PC-3 (cell line): ENCODE results near the gene KRT7. TPM values are rescaled to one million over a fixed set of nuclear protein-coding genes. Genes with fewer than 3 reads are reported as not detected.
A peak's percentile ranks its signal among the peaks of the same experiment; 100 is the strongest.

Experiments
- ATAC-seq: fragments of 200-7000 bp; cut with Tn5 transposase; 2 replicates; pipeline ENCODE4 v1.9.1; 2020; ENCODE audit warnings: mild to moderate bottlenecking, moderate library complexity
- BruUV-seq: library from RNA; stranded (reverse); fragments of 400-500 nt; replicated peaks from 2 replicates; lab custom pipeline; 2021; lab: Mats Ljungman, UMichigan
- CTCF ChIA-PET: fragments of 300-600 bp; sonication (Branson Sonifier 250); formaldehyde crosslinking; loops from one replicate; lab custom pipeline; 2022; ENCODE audit warnings: antibody characterized with exemption; lab: Charles Lee
- POLR2A ChIA-PET: fragments of 300-600 bp; sonication (Branson Sonifier 250); formaldehyde crosslinking; loops from one replicate; lab custom pipeline; 2022; ENCODE audit warnings: antibody characterized with exemption; ENCODE audit not compliant: unreplicated experiment; lab: Charles Lee
- DNase-seq: peaks from one replicate; pipeline ENCODE4 v3.0.0-alpha.2; 2015
- H2AFZ ChIP-seq: fragments of 300-600 bp; sonication (generic); 2 replicates; pipeline ENCODE4 v1.6.0; 2016; ENCODE audit warnings: antibody characterized with exemption, low read length
- H3F3A ChIP-seq: fragments of 300-600 bp; sonication (generic); one replicate; pipeline ENCODE4 v1.6.0; 2017; ENCODE audit warnings: antibody characterized with exemption, low read length, control low read depth, mild to moderate bottlenecking; ENCODE audit not compliant: unreplicated experiment
- H3K27ac ChIP-seq: fragments of 300-600 bp; sonication (generic); 2 replicates; pipeline ENCODE4 v1.5.1; 2016; ENCODE audit warnings: mild to moderate bottlenecking, low read length
- H3K27me3 ChIP-seq: fragments of 300-600 bp; sonication (generic); 2 replicates; pipeline ENCODE4 v1.6.1; 2016; ENCODE audit warnings: low read length, mixed read lengths
- H3K36me3 ChIP-seq: fragments of 300-600 bp; sonication (generic); 2 replicates; pipeline ENCODE4 v1.6.1; 2016; ENCODE audit warnings: low read depth, mixed run types, low read length, mixed read lengths
- H3K4me1 ChIP-seq: fragments of 300-600 bp; sonication (generic); 2 replicates; pipeline ENCODE4 v1.5.1; 2016; ENCODE audit warnings: low read length; ENCODE audit not compliant: insufficient read depth
- H3K4me2 ChIP-seq: fragments of 300-600 bp; sonication (generic); 2 replicates; pipeline ENCODE4 v1.6.0; 2016; ENCODE audit warnings: low read length
- H3K4me3 ChIP-seq: fragments of 300-600 bp; sonication (generic); 2 replicates; pipeline ENCODE4 v1.5.1; 2016; ENCODE audit warnings: mild to moderate bottlenecking, low read length, mixed read lengths
- H3K79me2 ChIP-seq: fragments of 300-600 bp; sonication (generic); 2 replicates; pipeline ENCODE4 v1.6.1; 2017; ENCODE audit warnings: low read length, mixed read lengths
- H3K9ac ChIP-seq: fragments of 300-600 bp; sonication (generic); 2 replicates; pipeline ENCODE4 v1.6.0; 2016; ENCODE audit warnings: mild to moderate bottlenecking, low read length
- H3K9me2 ChIP-seq: fragments of 300-600 bp; sonication (generic); replicated peaks from 2 replicates; pipeline ENCODE4 v1.6.1; 2016; ENCODE audit warnings: mixed run types, low read length, mixed read lengths
- H3K9me3 ChIP-seq: fragments of 300-600 bp; sonication (generic); 2 replicates; pipeline ENCODE4 v1.6.1; 2016; ENCODE audit warnings: low read length, mixed read lengths
- H4K20me1 ChIP-seq: fragments of 300-600 bp; sonication (generic); 2 replicates; pipeline ENCODE4 v1.6.1; 2016; ENCODE audit warnings: low read length, mixed read lengths
- CTCF ChIP-seq: fragments of 300-600 bp; sonication (generic); conservative IDR thresholded peaks from 2 replicates; pipeline ENCODE4 v1.5.1; 2017; ENCODE audit warnings: antibody characterized with exemption, low read depth, mild to moderate bottlenecking, low read length
- EZH2 ChIP-seq: fragments of 300-600 bp; sonication (generic); IDR thresholded peaks from one replicate; pipeline ENCODE4 v1.6.1; 2017; ENCODE audit warnings: antibody characterized with exemption, mild to moderate bottlenecking, low read length; ENCODE audit not compliant: unreplicated experiment
- EZH2phosphoT487 ChIP-seq: fragments of 300-600 bp; sonication (generic); IDR thresholded peaks from 2 replicates; pipeline ENCODE4 v1.6.1; 2018; ENCODE audit warnings: mild to moderate bottlenecking, antibody characterized with exemption, low read length, borderline replicate concordance
- intact Hi-C: fragments of 100-400 bp; cut with micrococcal nuclease; formaldehyde crosslinking; loops from 2 replicates; pipeline ENCODE4 v1.9.0; 2023
- total RNA-seq: library from RNA; depleted of rRNA; stranded (reverse); fragments of >200 nt; gene quantifications from 2 replicates; pipeline ENCODE4 v1.2.3, GENCODE V29; 2014

The KRT7 gene
- total RNA-seq, 1 experiment from 2014 or later = 2,144 TPM

DNA sequence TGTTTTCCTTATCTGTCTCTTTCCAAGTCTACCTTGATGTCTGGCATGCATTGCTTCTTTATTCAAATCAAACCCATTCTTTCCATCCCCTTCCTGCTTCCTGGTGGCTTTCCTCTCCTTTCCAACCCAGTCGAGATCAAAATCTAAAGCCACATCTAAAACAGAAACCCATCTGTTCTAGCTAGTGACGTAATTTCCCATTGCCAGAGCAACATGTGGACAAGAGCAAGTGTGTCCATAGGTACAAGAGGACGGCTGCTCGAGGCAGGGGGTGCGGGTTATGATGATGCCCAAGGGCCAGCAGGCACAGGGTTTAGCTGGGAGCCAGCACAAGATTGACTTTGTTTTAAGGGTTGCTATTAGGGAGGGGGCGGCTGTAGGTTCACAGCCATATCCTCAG is 48.2 kb upstream of the KRT7 start:
- ChIA-PET POLR2A (no interaction called here), CTCF (no interaction called here)
- H3K9me3 ChIP-seq = no peaks in the 10 kb centered on the region
- H3K79me2 ChIP-seq = peaks cover 62% of the 10 kb centered on the region
- ATAC-seq (no peak), DNase-seq (no peak)
- no peak overlapping the region for H3K27ac ChIP-seq
- no peaks in the 10 kb centered on the region for H3F3A ChIP-seq
- TF ChIP-seq EZH2phosphoT487 = no peak
- TF ChIP-seq CTCF = no peak
- TF ChIP-seq EZH2 = no peak
- intact Hi-C loops = no loop called here
- no TSS peak for BruUV-seq
- no peak overlapping the region for H3K4me2 ChIP-seq
- peaks cover 40% of the 10 kb centered on the region; the same call in 1 of the 2 replicates for H3K36me3 ChIP-seq
- H3K9me2 ChIP-seq = no peaks in the 10 kb centered on the region
- H2AFZ ChIP-seq = no peak overlapping the region
- H3K4me3 ChIP-seq = no peak overlapping the region
- peaks cover 75% of the 10 kb centered on the region for H3K4me1 ChIP-seq
- H3K9ac ChIP-seq = no peak overlapping the region
- H3K27me3 ChIP-seq = no peaks in the 10 kb centered on the region
- H4K20me1 ChIP-seq = no peaks in the 10 kb centered on the region

DNA sequence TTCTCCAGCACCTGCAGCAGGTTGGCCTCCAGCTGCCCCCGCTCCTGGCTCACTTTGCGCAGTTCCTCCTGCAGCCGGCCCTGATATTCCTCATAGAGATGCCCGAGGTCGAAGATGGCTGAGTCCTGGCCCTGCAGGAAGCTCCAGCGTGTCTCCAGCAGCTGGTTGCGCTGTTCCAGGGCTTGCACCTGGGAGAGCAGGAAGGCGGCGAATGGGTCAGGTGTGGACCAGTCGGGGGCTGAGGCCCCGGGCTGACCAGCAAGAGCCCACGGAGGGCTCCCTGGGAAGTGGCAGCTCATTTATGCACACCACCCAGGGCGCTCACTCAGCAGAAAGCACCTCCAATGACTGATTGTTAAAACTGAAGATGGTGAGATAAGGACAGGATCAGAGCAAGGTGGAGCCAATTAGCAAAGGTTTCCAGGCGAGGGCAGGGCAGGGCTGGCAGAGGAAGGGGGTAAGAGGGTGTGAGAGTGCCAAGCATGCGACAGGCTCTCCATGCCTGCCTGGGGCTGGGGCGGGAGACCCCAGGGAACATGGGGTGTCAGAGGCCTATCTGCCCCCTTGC is 47.6 kb upstream of the KRT7 start:
- Histone ChIP-seq H3F3A (no peaks in the 10 kb centered on the region), H3K4me3 (no peak overlapping the region), H3K9me2 (no peaks in the 10 kb centered on the region), H3K27me3 (no peaks in the 10 kb centered on the region), H3K27ac (peak overlapping the region; percentile 64), H3K36me3 (peaks cover 33% of the 10 kb centered on the region; the same call in 1 of the 2 replicates), H4K20me1 (no peaks in the 10 kb centered on the region), H3K4me1 (peaks cover 82% of the 10 kb centered on the region), H2AFZ (no peak overlapping the region), H3K79me2 (peaks cover 69% of the 10 kb centered on the region), H3K9me3 (no peaks in the 10 kb centered on the region), H3K9ac (no peak overlapping the region), H3K4me2 (peak overlapping the region; percentile 58)
- ChIA-PET CTCF (interaction anchor here (0.9 to 1.2 kb wide), 2 partner anchors 13 to 94 kb away, joined by 3 read pairs; no protein-coding TSS in a partner anchor), POLR2A (no interaction called here)
- TF ChIP-seq CTCF (no peak), EZH2 (no peak), EZH2phosphoT487 (no peak)
- BruUV-seq = no TSS peak
- intact Hi-C loops = no loop called here
- ATAC-seq = no peak
- DNase-seq = no peak

DNA sequence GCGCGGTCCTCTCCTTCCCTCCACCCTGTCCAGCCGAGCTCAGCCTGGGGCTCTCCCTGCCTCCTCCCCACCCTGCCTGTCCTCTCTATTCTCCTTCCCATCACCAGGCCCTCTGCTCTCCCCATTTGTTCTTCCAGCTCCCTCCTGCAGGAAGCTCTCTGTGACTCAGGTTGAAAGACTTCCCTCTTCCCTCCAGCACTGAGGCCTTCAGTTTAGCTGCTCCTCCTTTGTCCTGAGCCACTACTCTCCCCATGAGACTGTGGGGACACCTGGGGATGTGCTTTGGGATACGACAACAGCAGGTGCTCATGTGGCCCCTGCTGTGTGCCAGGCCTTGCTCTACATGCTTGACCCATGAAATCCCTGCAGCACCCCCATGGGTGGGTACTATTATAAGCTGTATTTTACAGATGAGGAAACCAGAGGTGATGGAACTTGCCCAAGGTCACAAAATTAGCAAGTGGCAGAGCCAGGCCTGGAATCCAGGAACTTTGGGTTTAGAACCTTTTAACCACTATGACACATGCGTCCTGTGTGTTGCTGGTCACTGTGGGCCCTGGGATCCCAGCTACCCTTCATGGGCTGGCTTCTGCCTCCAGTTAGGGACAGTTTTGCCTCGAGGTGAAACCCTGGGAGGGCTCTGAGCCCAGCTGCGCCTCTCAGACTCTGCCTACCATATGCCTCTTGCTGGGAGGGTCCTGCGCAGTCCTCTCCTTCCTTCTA is 46.8 kb upstream of the KRT7 start:
- Histone ChIP-seq H3K36me3 (peaks cover 30% of the 10 kb centered on the region; the same call in 1 of the 2 replicates), H3K27ac (peak overlapping the region; percentile 64), H3K79me2 (peaks cover 77% of the 10 kb centered on the region), H3K4me1 (peaks cover 90% of the 10 kb centered on the region), H2AFZ (no peak overlapping the region), H4K20me1 (no peaks in the 10 kb centered on the region), H3K27me3 (no peaks in the 10 kb centered on the region), H3K9ac (peak overlapping the region; percentile 1), H3K9me2 (no peaks in the 10 kb centered on the region), H3K4me2 (peak overlapping the region; percentile 58), H3K9me3 (no peaks in the 10 kb centered on the region), H3K4me3 (no peak overlapping the region), H3F3A (no peaks in the 10 kb centered on the region)
- ATAC-seq (peak; percentile 82), DNase-seq (peak; percentile 92)
- TSS peak; percentile 39 for BruUV-seq
- ChIA-PET CTCF (interaction anchor here (0.5 to 1.2 kb wide), 3 partner anchors 14 to 93 kb away, joined by 3 to 4 read pairs (median 3); no protein-coding TSS in a partner anchor), POLR2A (interaction anchor here (0.5 to 0.6 kb wide), 3 partner anchors 29 to 56 kb away, joined by 3 read pairs; no protein-coding TSS in a partner anchor)
- TF ChIP-seq EZH2 = no peak
- no peak for TF ChIP-seq EZH2phosphoT487
- TF ChIP-seq CTCF = no peak
- intact Hi-C loops = no loop called here
